Measurements from ENCODE around the gene LEP. TPM values are rescaled to one million over a fixed set of nuclear protein-coding genes. Genes with fewer than 3 reads are reported as not detected.

The LEP gene
- total and polyA plus RNA-seq, 9 of the 15 experiments (the other 6 are each of a cell fraction or from before 2014, with no cell fraction given) = not detected

DNA sequence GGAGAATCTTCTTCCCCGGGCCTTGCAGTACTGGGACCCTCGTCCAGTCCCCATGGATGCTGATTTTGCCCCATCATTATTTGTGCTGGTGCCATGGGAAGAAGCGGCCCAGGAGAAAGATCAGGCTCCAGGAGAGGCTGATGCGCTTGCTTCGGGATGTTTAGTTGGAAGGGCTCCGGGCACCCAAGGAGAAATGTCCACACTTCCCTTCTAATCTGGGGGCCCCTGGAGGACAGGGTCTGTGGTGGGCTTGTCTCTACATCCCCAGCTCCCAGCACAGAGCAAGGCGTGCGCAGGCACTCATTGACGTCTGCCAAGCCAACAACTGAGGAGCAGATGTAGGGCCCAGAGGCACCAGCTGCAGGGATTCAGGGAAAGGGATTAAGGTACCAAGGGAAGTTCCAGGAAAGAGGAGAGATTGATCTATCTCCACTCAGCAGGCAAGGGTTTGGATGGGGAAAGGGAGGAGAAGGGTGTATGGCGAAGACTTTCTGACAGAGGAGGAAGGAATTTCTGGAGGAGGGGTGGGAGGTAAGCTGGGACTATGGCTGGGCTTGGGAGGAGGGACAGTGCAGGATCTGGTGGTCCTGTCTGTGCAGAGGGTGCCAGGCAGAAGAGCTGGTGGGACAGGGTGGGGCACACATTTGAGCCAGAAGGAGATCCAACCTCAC, 38.7 kb upstream of the LEP start:
- H3K27me3 ChIP-seq (ENCODE audit: control insufficient read depth in 2 of 2, insufficient read depth in 2 of 2, low read length in 2 of 2) = peaks cover 8 to 62% of the 10 kb centered on the region in 2 experiments; a peak in 4 of 5 replicates

More for the DNA sequence above, 38.7 kb upstream of the LEP start:
- peaks cover 9 to 36% of the 10 kb centered on the region in 2 experiments; a peak in 4 of 5 replicates for H3K4me1 ChIP-seq (replicated peaks in 1 of 2; ENCODE audit: control insufficient read depth in 2 of 2, insufficient read depth in 2 of 2, low read length in 2 of 2)
- WGBS (ENCODE audit: insufficient coverage, low coverage, missing lambda C conversion rate) = 8% methylated on average over 10 of the region's 10 CpGs
- H3K9me3 ChIP-seq (replicated peaks; ENCODE audit: control insufficient read depth, insufficient read depth, low read depth, low read length) = no peaks in the 10 kb centered on the region; the same call in 1 of the 2 replicates
- ATAC-seq (no peak), FAIRE-seq (no peak), DNase-seq (ENCODE audit: extremely low read depth in 1 of 4, low spot score in 3 of 4) (no peak)
- intact Hi-C loops (cut with micrococcal nuclease) (loop anchor here (10.0 kb wide), 3 partner anchors 248 to 1398 kb away; no protein-coding TSS in a partner anchor), in situ Hi-C loops (cut with MboI) (no loop called here)
- no peaks in the 10 kb centered on the region for H3K9me1 ChIP-seq (ENCODE audit: control insufficient read depth, insufficient read depth, low read length)
- no peaks in the 10 kb centered on the region for H3K79me2 ChIP-seq (ENCODE audit: control insufficient read depth, insufficient read depth, low read length)
- no peak overlapping the region for H3K27ac ChIP-seq (ENCODE audit: extremely low read depth, low read depth, low read length)
- 0 out of 2 replicates have a peak overlapping the region, but pooled peaks have one; percentile 7 for H3K4me2 ChIP-seq (ENCODE audit: insufficient read depth, low read length)
- ChIA-PET CTCF (ENCODE audit: low intra/inter-chr PET ratio) (no interaction called here), POLR2A (interaction anchor here (0.6 to 1.5 kb wide), 5 partner anchors 20 to 205 kb away, joined by 3 read pairs; no protein-coding TSS in a partner anchor)
- BruUV-seq (replicated peaks) = no TSS peak
- no peaks in the 10 kb centered on the region for H4K20me1 ChIP-seq (replicated peaks; ENCODE audit: control insufficient read depth, insufficient read depth, low read length)
- TF ChIP-seq HBP1 (CRISPR knock-in tag; IDR thresholded peaks at IDR 0.05) = no peak
- TF ChIP-seq E2F3 (CRISPR knock-in tag; IDR thresholded peaks at IDR 0.05) = no peak
- peak; percentile 19; the same call in 1 of the 2 replicates for TF ChIP-seq TAL1 (IDR thresholded peaks at IDR 0.05)
- no peak for TF ChIP-seq MAX (CRISPR knock-in tag; IDR thresholded peaks at IDR 0.05)
- no peak for TF ChIP-seq SIN3B (IDR thresholded peaks at IDR 0.05; ENCODE audit: low read depth)
- no peak for TF ChIP-seq ZNF584 (CRISPR knock-in tag; IDR thresholded peaks at IDR 0.05; ENCODE audit: low read depth)
- TF ChIP-seq DDX20 (tag; IDR thresholded peaks at IDR 0.05; ENCODE audit: low read depth) = no peak
- H3K36me3 ChIP-seq (ENCODE audit: control insufficient read depth, insufficient read depth, low read length) = no peaks in the 10 kb centered on the region
- no peak overlapping the region for H3K9ac ChIP-seq (ENCODE audit: insufficient read depth in 1 of 2, low read depth in 2 of 2, low read length in 2 of 2)
- H3K4me3 ChIP-seq = no peak overlapping the region
- H2AFZ ChIP-seq (ENCODE audit: low read depth, low read length) = no peak overlapping the region
